ENCODE data around the gene DOK7.

The DOK7 gene

GRCh38 chr4:3463556-3464348 lies 646 bp downstream of the DOK7 start:
- DNase-seq (ENCODE audit: low spot score) = no peak

- no peak for DNase-seq (ENCODE audit: low spot score)
These were observed 1.3 kb downstream of the DOK7 start for GRCh38 chr4:3464349-3464905.

GRCh38 chr4:3464911-3465697 lies 2.0 kb downstream of the DOK7 start:
- DNase-seq (ENCODE audit: low spot score) = no peak

- no peak for DNase-seq (ENCODE audit: low spot score)
These were observed 2.9 kb downstream of the DOK7 start for GRCh38 chr4:3465698-3466671.

DNA sequence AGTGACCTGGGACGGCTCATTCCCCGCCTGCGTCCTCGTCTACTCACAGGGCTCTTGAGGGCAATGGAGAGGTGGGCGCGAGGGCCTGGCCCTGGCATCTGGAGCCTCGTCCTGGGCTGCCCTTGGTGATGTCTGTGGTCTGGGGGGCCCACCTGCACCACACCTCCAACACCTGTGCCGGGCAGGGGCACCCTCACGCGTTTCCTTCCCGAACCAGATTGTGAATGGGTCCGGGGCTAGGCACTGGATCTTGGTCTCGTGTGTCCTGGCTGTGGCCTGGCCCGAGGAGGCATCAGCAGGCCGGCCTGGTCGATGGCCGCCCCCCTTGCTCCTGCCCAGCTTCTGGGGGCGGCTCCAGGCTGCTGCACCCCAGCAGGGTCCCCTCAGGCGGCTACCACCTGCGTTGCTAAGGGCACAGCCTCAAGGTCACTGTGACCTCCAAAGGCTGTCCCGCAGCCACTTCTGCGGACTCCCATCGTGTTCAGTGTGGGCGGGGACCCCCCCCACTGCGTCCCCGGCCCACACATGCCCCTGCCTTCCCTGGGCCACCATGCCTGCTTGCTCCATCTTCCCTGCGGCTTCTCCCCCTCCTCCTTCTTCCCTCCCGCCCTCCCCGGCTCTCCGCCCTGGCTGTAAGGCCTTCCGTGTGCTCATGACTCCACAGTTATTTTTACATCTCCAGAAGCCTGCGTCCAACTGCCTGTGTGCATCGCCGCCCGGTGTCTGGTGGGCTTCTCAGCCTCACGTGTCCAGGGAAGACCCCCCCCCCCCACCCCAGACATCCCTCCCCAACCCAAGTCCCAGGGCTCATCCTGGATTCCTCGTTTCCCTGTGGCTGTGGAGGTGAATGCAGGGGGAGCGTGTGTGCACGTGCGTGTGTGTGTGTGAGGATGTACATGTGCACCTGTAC lies 3.8 kb downstream of the DOK7 start:
- no peak for DNase-seq (ENCODE audit: low spot score)

- DNase-seq (ENCODE audit: low spot score) = no peak
These were observed 4.5 kb downstream of the DOK7 start for GRCh38 chr4:3467601-3468031.

GRCh38 chr4:3468154-3468553 lies 5.0 kb downstream of the DOK7 start:
- DNase-seq (ENCODE audit: low spot score) = no peak

GRCh38 chr4:3468804-3469203 lies 5.7 kb downstream of the DOK7 start:
- no peak for DNase-seq (ENCODE audit: low spot score)

DNA sequence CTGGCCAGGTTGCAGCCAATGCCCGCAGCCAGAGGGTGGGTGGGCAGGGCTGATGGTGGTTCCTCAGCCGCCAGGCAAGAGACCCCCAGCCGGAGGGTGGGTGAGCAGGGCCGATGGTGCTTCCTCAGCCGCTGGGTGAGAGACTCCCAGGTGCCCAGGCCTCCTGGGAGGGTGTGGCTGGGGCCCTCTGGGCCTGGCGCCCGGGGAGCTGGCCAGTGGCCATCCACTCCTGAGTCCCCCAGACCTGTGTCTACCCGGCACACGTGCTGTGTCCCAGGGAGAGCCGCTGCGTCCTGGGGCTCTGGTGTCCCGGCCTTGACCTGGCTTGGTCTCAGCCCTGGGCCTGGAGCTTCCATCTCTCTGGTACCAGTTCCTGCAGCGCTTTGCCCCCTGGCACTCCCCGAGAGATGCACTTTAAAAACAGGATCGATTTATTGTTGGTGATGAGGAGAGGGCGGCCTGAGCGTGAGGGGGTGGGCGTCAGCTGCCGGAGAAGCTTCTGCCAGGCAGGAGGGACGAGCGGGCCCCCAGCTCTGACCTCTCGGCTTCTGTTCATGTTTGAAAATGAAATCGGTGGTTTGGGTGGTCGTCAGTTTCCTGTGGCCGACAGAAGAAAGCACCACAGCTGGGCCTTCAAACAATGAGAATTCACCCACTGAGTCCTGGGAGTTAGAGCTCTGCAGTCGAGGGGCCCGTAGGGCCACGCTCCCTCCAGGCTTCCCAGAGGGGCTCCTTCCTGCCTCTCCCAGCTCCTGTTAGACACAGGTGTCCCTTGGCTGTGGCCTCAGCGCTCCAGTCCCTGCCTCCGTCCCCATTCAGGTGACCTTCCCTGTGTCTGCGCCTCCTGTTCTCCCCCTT lies 6.5 kb downstream of the DOK7 start:
- no peak for DNase-seq (ENCODE audit: low spot score)

GRCh38 chr4:3470244-3471097 lies 7.4 kb downstream of the DOK7 start:
- no peak for DNase-seq (ENCODE audit: low spot score)

DNA sequence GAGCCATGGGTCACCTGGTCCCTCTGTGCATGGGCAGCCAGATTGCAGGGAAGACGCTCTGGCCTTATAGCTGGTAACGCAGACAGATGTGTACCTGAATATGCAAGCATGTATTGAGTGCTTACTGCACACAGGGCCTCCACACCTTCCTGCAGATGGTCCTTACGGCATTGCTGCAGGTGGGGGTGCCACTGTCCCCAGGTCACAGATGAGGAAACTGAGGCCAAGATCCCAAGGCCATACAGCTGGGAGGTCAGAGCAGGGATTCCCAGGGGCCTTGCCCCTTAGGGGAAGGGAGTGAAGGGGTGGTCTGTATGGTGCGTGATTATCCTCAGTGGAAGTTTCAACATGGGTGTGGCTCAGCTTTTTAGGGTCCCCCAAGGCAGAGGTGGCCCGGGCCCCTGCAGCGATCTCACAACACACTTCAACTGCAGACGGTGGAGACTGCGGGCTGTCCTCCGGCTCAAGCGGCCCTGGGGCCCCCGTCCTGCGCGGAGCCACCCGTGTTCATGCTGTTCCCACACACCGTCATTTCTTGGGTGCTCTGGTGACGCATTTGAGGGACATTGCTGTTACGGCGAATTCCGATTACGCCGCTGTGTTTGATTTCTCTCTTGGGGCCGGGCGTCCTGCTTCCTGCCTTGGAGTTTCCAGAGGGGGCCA lies 8.1 kb downstream of the DOK7 start:
- DNase-seq (ENCODE audit: low spot score) = no peak

GRCh38 chr4:3471886-3472285 lies 8.8 kb downstream of the DOK7 start:
- no peak for DNase-seq (ENCODE audit: low spot score)

GRCh38 chr4:3472411-3473141 lies 9.5 kb downstream of the DOK7 start:
- DNase-seq (ENCODE audit: low spot score) = no peak

DNA sequence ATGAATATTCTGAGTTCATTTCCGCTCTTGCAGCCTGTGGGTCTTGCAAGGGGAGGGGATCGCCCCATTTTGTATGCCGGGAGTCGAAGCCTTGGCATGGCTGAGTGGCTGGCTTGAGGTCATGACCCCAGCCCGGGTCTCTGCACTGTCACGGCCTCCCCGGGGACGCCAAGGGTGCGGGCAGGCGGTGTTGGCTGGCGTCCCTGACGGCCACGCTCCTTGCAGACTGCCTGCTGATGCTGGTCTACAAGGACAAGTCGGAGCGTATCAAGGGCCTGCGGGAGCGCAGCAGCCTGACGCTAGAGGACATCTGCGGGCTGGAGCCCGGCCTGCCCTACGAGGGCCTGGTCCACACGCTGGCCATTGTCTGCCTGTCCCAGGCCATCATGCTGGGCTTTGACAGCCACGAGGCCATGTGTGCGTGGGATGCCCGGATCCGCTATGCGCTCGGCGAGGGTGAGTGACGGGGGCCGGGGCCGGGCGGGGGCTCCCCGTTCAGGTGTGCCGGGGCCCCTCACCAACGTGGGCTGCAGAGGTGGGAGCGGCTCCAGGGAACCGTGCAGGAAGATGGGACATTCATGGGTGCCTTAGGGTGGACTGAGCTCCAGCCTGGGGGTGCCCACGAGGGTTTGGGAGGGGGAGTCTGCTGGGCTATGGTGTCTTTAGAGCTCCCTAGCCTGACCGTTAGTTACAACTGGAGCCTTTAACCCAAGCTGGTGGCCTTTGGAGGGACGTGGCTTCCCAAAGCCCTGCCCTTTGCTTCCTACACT lies 10.3 kb downstream of the DOK7 start:
- no peak for DNase-seq (ENCODE audit: low spot score)

DNA sequence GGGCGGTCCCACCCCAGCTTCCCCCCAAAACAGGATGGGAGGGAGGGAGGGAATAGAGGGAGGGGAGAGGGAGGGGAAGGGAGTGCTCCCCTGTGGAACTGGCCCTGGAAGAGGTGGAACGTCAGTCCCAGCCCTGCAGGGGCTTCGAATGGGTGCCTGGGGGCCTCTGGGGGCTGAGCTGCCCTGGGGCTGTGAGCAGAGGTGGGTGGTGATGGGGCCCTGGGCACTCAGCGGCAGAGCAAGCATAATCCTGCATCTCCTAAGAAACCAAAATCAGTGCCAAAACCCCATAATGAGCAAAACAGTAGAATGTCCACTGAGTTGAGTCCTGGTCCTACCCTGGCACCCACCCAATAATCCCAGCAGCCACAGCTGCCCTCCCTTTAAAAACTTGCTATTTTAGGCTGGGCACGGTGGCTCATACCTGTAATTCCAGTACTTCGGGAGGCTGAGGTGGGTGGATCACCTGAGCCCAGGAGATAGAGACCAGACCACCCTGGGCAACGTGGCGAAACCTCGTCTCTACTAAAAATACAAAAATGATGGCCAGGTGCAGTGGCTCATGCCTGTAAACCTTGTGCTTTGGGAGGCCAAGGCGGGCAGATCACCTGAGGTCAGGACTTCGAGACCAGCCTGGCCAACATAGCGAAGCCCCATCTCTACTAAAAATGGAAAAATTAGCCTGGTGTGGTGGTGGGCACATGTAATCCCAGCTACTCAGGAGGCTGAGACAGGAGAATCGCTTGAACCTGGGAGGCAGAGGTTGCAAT lies 11.1 kb downstream of the DOK7 start:
- DNase-seq (ENCODE audit: low spot score) = no peak
